Activated CD4-positive, alpha-beta T cell treated with anti-CD3 and anti-CD28 coated beads, Interleukin-2, amount 50 U/mL, for 1 hour (primary cell): ENCODE results near the gene TAF1C.
"Not testable (repeated sequence)": the region's sequence is repeated elsewhere in the genome, so short reads cannot be mapped to it uniquely, and the experiment has no call there.

ENCODE experiments used
- DNase-seq: peaks from one replicate; pipeline ENCODE4 v3.0.0-alpha.2; 2020

Gene TAF1C

DNA sequence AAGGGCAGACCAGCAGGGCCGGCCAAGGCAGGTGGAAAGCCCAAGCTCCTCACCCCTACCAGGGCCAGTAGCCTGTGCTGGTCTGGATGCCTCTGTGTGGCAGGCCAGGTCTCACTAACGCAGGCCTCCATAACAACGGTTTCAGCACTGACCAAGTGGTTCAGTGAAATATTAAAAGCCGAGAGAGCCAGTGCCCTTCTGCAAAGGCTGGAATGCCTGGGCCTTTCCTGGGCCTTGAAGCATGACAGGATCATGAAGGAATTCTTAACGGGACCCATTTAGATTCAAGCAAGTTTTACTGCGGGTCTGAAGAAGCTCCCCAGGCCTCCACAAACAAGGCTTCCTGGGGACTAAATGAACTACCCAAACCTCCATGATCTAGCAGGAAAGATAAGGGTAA lies 20.4 kb upstream of the TAF1C start:
- no peak for DNase-seq

DNA sequence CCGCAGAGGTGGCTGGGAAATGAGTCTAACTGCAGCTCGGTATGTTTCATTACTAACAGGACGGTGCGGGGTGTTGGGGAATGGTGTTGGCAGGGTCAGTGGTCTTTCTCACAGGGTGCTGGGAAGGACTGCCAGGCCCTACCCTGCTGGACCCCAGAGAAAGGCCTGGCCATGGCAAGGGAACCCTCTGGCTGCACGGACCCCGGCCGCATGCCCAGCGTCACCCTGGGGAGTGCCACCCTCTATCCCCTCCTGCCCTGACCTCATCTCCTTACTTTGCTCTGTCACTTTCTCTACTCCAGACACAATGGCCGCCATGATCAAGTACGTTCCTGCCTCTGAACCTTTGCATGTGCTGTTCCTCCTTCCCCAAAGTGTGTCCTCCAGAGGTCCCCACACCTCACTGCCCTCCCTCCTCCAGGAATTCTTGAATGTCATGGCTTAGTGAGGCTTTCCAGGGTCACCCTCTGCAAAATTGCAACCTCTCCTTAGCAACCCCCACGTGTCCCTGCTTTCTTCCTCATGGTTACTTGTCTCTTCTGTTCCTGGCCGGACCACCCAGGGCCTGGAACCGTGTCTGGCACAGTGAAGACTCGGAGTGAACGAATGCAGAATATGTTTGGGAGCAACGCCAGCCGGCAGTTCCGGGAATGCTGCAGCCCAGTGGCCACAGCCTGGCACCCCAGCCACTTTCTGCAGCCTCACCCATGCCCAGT lies 19.3 kb upstream of the TAF1C start:
- no peak for DNase-seq

DNA sequence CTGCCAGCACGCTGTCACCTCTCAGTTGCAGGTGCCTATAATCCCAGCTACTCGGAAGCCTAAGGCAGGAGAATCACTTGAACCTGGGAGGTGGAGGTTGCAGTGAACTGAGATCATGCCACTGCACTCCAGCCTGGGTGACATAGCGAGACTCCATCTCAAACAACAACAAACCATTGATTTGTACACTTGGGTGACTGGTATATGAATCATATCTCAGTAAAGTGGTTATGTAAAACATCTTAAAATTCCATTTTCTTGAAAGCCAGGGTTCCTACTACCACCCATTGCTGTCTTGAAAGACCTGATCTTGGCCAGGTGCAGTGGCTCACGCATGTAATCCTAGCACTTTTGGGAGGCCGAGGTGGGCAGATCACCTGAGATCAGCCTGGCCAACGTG lies 18.3 kb upstream of the TAF1C start:
- DNase-seq: not testable (repeated sequence)

DNA sequence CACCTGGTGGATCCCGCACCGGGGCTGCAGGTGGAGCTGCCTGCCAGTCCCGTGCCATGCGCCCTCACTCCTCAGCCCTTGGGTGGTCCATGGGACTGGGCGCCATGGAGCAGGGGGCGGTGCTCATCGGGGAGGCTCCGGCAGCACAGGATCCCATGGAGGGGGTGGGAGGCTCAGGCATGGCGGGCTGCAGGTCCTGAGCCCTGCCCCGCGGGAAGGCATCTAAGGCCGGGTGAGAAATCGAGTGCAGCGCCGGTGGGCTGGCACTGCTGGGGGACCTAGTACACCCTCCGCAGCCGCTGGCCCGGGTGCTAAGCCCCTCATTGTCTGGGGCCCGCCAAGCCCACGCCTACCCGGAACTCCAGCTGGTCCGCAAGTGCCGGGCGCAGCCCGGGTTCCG lies 17.7 kb upstream of the TAF1C start:
- not testable (repeated sequence) for DNase-seq

DNA sequence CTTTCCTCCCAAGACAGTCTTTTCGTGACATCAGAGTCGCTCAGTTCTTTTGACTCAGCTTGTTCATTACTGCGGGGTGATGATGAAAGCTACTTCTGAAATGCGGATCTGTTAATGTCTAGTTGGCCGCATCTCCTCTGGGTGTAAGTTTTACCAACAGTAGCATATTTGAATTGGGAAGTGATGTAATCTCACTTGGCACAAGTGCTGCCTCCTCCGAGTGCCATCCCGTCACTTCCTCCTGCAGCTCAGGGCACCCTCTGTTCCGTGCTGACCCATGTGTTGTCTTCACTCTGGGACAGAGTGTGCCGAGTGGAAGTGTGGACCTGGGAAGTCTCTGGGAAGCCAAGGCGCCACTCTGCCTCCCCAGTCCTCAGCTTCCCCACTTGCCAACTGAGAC lies 13.0 kb upstream of the TAF1C start:
- no peak for DNase-seq

DNA sequence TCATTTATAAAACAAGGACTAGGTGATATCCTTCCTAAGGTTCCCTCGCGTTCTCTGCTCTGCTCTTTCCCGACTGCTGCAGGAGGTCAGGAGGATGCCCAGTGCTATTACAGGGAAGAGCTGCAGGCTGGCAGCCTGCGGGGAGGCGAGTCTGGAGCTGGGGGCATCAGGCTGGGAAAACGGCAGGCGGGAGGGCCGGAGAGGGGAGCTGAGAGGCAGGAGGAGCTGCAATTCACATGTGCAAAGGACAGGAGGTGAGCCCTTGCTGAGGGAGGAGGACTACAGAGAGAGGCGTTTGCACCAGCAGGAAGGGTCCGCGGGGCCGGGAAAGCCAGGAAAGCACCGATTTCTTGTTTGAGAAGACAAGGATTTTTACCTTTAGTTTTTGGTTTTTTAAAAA lies 12.2 kb upstream of the TAF1C start:
- DNase-seq: no peak

DNA sequence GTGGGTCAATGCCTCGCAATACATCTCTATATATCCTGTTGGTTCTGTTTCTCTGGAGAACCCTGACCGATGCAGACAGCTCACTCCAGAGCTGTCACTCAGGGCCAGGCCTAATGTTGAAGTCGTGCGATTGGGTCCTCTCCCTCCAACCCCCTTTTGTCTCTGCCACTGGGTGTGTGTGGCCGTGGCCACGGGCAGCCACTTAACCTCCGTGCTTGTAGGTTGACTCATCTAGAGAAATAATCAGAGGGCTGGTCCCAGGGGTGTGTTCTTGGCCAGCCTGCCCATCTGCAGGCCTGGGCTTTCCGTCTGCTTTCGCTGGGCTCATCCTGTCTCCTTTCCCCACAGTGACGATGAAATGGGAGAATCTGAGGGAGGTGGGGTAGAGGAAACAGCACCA lies 11.5 kb upstream of the TAF1C start:
- DNase-seq: no peak

DNA sequence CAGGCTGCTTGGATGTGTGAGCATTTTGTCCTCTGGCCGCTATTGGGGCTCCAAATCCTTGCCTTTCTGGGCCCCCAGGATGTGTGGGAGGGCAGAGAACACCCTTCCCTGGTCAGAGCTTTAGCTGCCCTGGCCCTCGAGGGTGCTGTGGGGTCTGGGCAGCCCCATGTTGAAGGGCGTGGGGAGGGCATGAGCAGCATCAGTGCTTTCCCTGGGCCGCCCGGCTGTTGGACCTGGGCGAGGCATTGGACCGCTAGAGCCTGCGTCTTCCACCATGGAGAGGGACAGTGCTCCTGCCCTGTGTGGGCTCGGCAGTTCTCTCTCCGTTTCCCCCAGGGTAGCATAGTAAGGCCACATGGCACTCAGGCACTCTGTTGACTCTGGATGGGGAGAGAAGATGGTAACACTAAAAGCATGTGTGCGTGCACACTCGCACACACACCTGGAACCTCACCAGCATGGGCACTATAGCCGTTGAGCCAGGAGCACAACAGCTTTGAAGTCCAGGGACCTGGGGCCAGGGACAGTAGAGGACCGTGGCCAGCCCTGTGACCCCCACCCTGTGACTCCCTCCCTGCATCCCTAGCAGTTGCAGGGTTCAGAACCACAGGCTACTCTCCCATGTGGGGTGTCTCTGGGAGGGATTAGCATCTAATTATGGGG lies 10.7 kb upstream of the TAF1C start:
- no peak for DNase-seq

DNA sequence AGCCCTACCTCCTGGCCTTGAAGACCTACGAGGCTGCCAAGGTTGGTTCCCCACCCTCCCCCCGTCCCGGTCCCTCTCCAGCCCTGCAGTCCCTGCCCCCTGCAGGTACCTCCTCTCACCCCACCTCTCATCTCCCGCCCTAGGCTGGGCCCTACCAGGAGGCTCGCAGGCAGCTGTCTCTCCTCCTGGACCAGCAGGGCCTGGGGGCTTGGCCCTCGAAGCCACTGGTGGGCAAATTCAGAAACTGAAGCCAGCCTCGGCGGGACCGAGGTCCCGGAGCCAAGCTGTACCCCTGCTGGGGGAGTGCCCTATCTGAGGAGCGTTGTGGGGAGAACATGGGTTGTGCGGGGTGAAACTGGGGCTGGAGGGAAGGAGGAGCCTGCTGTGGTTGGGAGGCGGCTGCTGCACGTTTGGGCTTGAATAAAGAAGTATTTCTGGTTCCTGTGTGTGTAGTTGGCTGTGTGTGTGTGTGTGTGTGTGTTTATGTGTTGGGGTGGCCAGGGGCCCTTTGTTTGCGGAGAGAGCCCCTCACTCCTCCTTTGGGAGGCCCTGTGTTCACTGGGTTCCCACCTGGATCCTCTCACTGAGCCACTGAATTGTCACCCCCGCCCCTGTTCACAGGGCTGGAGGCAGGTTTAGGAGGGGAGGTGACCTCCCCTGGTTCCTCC lies 10.0 kb upstream of the TAF1C start:
- no peak for DNase-seq

DNA sequence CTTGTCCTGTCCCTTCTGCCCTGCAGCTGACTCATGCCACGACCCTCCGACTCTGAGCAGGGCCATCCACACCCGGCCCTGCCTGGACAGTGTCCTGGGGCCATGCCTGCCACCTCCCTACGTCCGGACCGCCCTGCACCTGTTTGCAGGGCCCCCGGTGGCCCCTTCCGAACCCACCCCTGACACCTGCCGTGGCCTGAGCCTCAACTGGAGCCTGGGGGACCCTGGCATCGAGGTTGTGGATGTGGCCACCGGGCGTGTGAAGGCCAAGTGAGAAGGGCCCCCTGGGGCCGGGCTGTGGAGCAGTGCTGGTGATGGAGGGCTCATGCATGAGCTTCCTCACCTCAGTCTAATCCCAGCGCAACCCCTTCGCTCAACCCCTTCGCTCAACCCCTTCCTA lies 9.2 kb upstream of the TAF1C start:
- DNase-seq: no peak

DNA sequence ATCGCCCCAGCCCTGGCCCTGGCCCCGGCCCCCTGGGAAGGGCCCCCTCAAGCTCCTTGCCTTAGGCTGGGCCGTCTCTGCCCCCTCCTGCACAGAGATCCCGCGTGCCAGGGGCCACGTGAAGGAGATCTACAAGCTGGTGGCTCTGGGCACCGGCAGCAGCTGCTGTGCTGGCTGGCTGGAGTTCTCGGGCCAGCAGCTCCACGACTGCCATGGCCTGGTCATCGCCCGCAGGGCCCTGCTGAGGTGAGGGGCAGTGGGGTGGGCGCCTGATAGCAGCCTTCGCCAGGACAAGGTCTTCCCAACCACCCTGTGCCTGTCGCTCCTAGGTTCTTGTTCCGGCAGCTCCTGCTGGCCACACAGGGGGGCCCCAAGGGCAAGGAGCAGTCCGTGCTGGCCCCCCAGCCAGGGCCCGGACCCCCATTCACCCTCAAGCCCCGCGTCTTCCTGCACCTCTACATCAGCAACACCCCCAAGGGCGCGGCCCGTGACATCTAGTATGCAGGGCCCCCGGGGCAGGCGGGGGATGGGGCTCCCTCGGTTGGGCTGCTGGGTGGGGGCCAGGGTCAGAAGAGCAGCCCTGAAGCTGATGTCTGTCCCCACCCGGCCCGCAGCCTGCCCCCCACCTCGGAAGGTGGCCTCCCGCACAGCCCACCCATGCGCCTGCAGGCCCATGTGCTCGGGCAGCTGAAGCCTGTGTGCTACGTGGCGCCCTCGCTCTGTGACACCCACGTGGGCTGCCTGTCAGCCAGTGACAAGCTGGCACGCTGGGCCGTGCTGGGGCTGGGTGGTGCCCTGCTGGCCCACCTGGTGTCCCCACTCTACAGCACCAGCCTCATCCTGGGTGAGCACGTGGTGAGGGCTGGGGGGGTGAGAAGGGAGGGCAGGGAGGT lies 8.6 kb upstream of the TAF1C start:
- DNase-seq: no peak

DNA sequence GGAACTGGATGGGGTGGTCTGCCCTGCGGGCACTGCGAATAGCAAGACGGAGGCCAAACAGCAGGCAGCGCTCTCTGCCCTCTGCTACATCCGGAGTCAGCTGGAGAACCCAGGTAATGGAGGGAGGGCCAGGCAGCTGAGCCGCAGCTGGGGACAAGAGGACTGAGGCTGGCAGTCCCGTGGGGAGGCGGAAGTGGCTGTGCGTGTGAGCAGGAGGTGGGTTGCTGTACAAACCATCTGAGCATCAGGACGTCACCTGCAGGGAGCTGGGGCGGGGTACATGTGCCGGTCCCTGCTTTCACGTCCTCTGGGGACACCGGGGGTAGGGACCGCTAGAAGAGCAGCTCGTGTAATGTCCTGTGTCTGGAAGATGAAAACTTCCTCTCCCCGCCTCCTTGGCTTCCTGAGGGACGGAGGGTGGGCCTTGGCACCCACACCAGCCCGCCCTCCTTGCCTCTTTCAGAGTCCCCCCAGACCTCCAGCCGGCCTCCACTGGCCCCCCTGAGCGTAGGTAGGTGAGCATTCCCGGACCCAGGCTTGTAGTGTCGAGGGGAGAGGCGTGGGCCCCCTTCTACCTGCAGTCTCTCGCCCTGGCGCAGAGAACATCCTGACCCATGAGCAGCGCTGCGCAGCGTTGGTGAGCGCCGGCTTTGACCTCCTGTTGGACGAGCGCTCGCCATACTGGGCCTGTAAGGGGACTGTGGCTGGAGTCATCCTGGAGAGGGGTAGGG lies 7.8 kb upstream of the TAF1C start:
- DNase-seq: no peak

DNA sequence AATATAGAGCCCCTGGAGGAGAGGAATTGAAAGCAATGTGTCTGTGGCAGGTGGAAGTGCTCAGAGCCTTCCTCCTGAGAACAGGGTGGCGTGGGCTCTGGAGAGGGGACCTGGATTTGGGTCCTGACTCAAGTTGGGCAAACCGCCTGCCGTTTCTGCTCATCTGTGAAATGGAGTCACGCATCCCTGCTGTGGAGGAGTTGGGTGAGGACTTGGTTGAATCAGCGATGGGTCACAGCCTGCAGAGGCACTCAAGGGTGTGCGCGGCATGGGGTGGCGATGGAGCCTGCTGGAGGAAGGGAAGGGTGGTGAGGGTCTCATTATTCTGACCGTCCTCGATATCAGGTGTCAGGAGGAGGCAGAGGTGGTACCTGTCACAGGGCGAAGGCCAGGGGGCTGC lies 7.2 kb upstream of the TAF1C start:
- DNase-seq: no peak

DNA sequence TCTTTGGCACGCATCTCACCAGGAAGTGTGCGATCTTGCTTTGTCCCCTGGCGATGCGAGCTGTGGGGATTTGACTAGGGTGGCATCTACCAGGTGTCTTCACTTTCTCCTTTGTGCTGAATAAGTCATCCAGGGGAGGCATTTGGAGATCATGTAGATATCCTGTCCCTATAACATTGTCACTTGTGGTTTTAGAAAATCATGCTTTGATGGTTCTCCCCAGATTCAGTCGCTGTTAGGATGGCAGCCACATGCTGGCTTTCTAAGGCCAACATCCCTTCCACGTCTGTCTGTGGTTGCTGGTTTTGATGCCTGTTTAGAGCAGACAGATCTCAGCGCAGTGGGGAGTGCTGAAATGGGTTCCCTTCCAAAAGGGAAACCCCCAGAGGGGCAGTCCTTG lies 6.6 kb upstream of the TAF1C start:
- no peak for DNase-seq

DNA sequence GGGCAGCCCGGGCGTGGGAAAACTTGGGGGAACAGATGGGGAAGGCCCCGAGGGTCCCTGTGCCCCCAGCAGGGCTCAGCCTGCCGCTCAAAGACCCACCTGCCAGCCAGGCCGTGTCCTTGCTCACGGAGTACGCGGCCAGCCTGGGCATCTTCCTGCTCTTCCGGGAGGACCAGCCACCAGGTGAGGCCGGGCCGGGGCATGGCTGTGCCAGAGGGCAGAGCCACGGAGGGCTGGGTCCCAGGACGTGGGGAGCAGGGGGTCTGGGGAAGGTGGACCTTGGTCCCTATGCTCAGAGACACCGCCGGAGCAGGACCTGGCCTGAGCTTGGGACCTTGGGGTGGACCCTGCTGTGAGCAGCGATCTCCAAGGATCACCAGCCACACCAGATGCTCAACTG lies 4.6 kb upstream of the TAF1C start:
- no peak for DNase-seq

DNA sequence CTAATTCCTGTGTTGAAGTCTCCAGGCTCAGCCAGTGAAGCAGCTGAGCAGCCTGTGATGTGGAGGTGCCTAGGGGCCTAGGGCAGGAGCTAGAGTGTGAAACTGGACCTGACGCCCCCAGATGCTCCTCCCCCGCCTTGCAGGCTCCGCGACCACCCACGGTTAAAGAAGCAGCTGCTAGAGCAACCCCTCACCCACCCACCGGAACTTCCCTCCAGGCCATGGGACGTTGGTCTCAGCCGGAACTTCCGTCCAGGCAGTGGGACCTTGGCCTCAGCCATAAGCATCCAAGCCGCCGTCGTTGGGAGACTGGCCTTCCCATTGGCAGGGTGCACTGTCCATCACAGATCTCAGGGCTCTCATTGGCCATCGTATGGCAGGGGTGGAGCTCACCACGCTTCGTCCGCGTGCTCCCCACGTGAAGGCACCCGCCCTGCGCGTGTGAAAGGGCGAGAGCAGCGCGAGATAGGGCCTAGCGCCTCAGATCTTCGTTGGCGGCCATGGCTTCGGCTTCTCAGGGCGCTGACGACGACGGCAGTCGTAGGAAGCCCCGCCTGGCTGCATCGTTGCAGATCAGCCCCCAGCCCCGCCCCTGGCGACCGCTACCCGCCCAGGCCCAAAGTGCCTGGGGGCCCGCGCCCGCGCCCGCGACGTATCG lies 4.0 kb upstream of the TAF1C start, which contains the start of gene ADAD2:
TSS of gene ADAD2 (plus strand) at position 427 of the 658 bp plus-strand sequence. CDS start at position 501, 74 bp downstream.
- no peak for DNase-seq

DNA sequence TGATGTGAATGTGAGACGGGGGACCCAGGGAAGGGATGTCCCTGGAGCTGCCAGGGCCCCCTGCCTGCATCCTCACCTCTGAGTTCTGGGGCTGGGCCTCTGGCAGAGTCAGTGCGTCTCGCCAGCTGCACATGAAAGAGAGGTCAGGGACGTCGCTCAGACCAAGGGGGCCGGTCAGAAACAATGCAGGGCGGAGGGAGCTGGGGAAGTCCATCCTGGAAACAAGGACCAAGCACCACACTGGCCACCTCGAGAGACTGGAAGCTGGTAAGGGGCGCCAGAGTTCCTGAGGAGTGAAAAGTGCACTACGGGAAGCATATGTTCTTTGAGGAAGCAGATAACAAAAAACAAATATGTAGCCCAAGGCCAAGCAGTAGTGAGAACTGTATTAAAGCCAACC lies 2.1 kb downstream of the TAF1C start:
- no peak for DNase-seq

DNA sequence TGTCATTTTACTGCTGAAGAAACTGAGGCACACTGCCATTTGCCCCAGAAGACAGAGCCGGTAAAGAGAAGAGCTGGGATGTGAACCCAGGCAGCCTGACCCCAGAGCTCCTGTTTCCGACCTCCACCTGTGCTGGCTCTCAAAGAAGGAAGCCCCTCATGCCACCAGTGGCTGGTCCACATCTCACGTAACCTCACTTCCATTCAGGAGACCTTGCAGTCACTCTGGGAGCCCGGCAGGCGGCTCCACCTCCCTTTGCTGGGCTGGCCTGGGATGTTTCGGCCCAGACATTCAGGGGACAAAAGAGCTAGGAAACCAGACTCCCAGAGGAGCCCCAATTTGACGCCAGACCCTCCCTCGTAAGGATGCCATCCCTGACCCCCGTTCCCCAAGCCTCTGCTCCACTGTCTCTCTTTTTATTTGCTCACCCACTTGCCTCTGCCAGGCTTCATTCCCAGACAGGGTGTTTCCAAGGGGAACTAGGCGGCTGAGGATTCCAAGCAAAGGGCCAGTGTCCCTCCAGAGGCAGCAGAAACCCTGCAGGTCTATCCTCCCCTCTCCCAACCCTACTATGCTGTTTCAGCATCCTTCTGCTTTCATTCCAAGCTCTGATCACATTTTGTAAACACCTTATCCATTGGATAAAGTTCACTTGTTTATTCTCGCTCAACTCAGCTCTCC lies 2.8 kb downstream of the TAF1C start:
- no peak for DNase-seq

DNA sequence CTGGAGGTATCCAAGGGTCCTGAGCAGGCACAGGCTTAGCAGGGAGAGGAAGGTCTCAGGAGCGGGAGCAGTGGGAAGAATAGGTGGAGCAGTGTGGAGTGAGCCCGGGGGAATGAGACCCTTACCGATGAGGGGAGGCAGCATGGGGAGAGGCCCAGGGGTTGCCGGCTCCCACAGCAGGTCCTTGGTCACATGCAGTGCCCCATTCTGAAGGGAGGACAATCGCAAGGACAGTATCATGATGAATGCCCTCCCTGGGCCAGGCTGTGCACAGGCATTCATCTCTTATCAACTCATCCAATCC lies 3.3 kb downstream of the TAF1C start:
- no peak for DNase-seq

DNA sequence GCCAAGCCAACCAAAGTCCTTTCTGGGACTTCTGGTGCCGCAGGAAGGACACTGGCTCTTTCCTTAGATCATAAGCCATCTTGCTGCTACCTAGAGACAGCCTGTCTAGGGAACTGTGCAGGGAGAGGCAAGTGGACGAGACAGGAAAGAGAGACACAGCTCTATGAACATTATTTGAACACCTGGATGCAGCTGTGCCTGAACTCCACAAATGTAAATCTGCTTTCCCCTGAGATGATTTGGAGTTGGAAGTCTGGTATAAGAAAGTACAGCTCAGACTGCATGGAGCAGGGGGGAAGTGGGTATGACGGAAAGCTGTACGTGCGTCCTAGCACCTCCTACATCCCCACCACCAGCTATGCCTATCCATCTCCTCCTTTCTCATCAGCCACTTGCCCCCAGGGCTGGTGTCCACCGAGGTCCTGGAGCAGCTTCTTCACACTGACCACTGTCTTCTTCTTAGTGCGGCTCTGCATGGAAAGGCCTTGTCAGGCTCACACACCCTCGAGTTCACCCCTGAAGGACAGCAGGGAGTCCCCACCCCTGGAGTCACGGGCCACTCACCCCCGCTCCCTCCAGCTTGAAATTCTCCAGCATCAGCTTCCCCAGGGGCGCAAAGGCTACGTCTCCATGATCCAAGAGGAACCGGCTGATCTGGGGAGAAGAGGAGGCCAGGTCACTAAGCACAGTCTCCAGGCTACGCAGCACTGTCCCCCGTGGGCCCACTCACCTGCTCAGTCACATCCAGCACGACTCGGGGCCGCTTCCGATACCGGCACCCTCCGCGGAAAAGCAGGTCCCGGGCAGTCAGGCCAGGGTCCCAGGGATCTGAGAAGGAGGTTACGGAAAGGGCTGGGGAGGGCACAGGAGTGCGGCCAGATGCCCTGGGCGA lies 3.9 kb downstream of the TAF1C start:
- no peak for DNase-seq
